T-cell (primary cell): ENCODE data around the gene CACNA1G. TPM values are rescaled to one million over a fixed set of nuclear protein-coding genes. Genes with fewer than 3 reads are reported as not detected.

ENCODE experiments used
- ATAC-seq, 4 experiments: fragments of 200-7000 bp in 3 of 4; fragments of 150-1000 bp in 1 of 4; cut with Tn5 transposase; replicated peaks in 1 of 4; 1 replicate in 3 of 4; 2 replicates in 1 of 4; pipeline ENCODE4 v1.10.0; 2021; ENCODE audit warnings: moderate library complexity in 3 of 4, mild to moderate bottlenecking in 2 of 4, moderate number of reproducible peaks in 1 of 4
- CTCF ChIA-PET, 2 donors: fragments of 300-600 bp; sonication (Branson Sonifier 250); formaldehyde crosslinking; loops; one replicate each; lab custom pipeline; 2022; ENCODE audit warnings: antibody characterized with exemption in 2 of 2; lab: Charles Lee
- POLR2A ChIA-PET, 2 donors: fragments of 300-600 bp; sonication (Branson Sonifier 250); formaldehyde crosslinking; loops; one replicate each; lab custom pipeline; 2022; ENCODE audit warnings: antibody characterized with exemption in 2 of 2; lab: Charles Lee
- DNase-seq, 35 experiments: peaks; one replicate each; pipeline versions ENCODE4 v3.0.0 to v3.0.0-alpha.2; 2013 to 2023
- H3K27ac ChIP-seq: one replicate; pipeline ENCODE4 v1.5.1; 2013; ENCODE audit warnings: low read length
- H3K27me3 ChIP-seq, 2 experiments: replicated peaks in 1 of 2; 1 replicate in 1 of 2; 2 replicates in 1 of 2; pipeline versions ENCODE4 v1.6.1 to v1.7.0; 2013; ENCODE audit warnings: low read length in 1 of 2, mixed read lengths in 1 of 2; ENCODE audit not compliant: control insufficient read depth in 2 of 2, insufficient read depth in 2 of 2; ENCODE audit errors: extremely low read depth in 1 of 2
- H3K36me3 ChIP-seq, 2 donors: 1 replicate in 1 of 2; 2 replicates in 1 of 2; pipeline versions ENCODE4 v1.6.1 to v1.7.0; 2013; ENCODE audit warnings: low read length in 1 of 2; ENCODE audit not compliant: control insufficient read depth in 2 of 2, insufficient read depth in 1 of 2; ENCODE audit errors: extremely low read depth in 1 of 2
- H3K4me1 ChIP-seq, 2 experiments: 1 replicate in 1 of 2; 2 replicates in 1 of 2; pipeline versions ENCODE4 v1.6.1 to v1.7.0; 2013; ENCODE audit warnings: low read length in 2 of 2, mixed read lengths in 1 of 2; ENCODE audit not compliant: insufficient read depth in 2 of 2, control insufficient read depth in 1 of 2; ENCODE audit errors: extremely low read depth in 1 of 2
- H3K4me3 ChIP-seq, 2 donors: 1 replicate in 1 of 2; 2 replicates in 1 of 2; pipeline versions ENCODE4 v1.5.1 to v1.7.0; 2013; ENCODE audit warnings: mild to moderate bottlenecking in 2 of 2, low read length in 1 of 2, moderate library complexity in 1 of 2; ENCODE audit not compliant: control insufficient read depth in 1 of 2; ENCODE audit errors: extremely low read depth in 1 of 2
- H3K9me3 ChIP-seq: 2 replicates; pipeline ENCODE4 v1.7.0; 2013
- H3K27ac Mint-ChIP-seq, 2 donors: one replicate each; pipeline ENCODE4 v1.8.0; 2020 to 2021; ENCODE audit warnings: mild to moderate bottlenecking in 2 of 2, mixed read lengths in 2 of 2
- H3K27me3 Mint-ChIP-seq, 2 donors: one replicate each; pipeline ENCODE4 v1.8.0; 2021 to 2022; ENCODE audit warnings: mixed read lengths in 2 of 2
- H3K36me3 Mint-ChIP-seq: one replicate; pipeline ENCODE4 v1.8.0; 2021; ENCODE audit warnings: mixed read lengths
- H3K4me1 Mint-ChIP-seq, 3 donors: one replicate each; pipeline ENCODE4 v1.8.0; 2020 to 2022; ENCODE audit warnings: mixed read lengths in 3 of 3, mild to moderate bottlenecking in 1 of 3
- H3K4me3 Mint-ChIP-seq, 3 donors: one replicate each; pipeline ENCODE4 v1.8.0; 2020 to 2022; ENCODE audit warnings: mild to moderate bottlenecking in 3 of 3, mixed read lengths in 3 of 3, moderate library complexity in 3 of 3
- H3K9me3 Mint-ChIP-seq, 3 donors: one replicate each; pipeline ENCODE4 v1.8.0; 2020 to 2022; ENCODE audit warnings: mixed read lengths in 3 of 3
- WGBS: methylation state at CpG from one replicate; pipeline ENCODE4 v1.1.5; 2013; ENCODE audit warnings: missing lambda C conversion rate; ENCODE audit not compliant: insufficient coverage; 5-methylcytosine and 5-hydroxymethylcytosine counted together
- total RNA-seq, 35 experiments: library from RNA in 6 of 35; stranded (reverse) in 6 of 35; fragments of 120-200 nt in 1 of 35; gene quantifications; one replicate each; pipeline versions ENCODE4 v1.2.1 to v1.2.4 and lab custom pipeline; 2013 to 2026

Gene CACNA1G
- total RNA-seq, 5 donors from 2014 or later (not counting 1 experiment from before 2014, with no cell fraction given): not detected

DNA sequence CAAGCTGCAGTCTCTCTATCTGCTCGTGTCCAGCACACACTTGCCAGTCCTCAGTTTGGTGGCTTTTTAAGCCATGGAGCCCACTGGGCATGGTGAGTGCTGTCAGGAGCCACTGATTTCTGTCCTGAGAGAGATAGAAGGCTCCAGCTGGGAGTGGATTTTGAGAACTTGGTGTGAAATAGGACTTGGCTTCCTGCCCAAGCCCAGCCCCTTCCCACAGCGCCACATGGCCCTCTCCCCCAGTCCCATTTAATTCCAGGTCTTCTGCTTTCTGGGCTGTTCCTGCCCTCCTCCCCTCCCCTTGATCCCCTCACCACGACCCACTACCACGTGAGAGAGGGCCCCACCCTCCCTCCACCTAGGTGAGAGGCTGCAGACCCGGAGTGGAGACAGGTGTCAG, 59.7 kb downstream of the CACNA1G start:
- no peaks in the 10 kb centered on the region for H3K36me3 Mint-ChIP-seq

DNA sequence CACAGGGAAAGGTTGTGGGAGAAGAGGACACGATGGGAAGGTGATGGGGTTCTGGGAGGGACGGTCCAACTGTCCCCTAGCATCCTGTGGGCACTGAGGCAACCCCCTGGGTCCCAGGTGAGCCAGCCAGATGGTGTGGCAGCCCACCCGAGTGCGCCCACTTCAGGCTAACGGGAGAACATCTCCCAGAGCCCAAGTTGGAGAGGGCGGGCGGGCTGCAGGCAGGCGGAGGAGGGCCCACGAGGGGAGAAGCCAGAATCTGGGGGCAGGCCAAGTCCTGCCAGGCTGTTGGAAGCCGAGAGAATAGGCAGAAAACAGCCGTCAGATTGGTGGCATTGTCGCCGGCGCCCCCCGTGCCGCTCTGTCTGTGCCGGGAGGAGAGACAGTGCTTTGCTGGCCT, 60.3 kb downstream of the CACNA1G start:
- CTCF ChIA-PET: no interaction called here
- no peaks in the 10 kb centered on the region for H3K36me3 ChIP-seq

More for the DNA sequence above, 59.7 kb downstream of the CACNA1G start:
- no peaks in the 10 kb centered on the region for H3K4me1 ChIP-seq
- no peak overlapping the region for H3K4me3 Mint-ChIP-seq
- 73% methylated on average over 2 of the region's 5 CpGs for WGBS
- peaks cover 2 to 42% of the 10 kb centered on the region in 2 experiments for H3K27me3 ChIP-seq
- ChIA-PET CTCF (no interaction called here), POLR2A (no interaction called here)
- peaks cover 12 to 15% of the 10 kb centered on the region in 2 donors for H3K27me3 Mint-ChIP-seq
- H3K27ac ChIP-seq: no peak overlapping the region
- H3K4me1 Mint-ChIP-seq: no peaks in the 10 kb centered on the region
- no peak overlapping the region for H3K27ac Mint-ChIP-seq
- no peaks in the 10 kb centered on the region for H3K9me3 ChIP-seq
- H3K36me3 ChIP-seq: no peaks in the 10 kb centered on the region
- no peak overlapping the region for H3K4me3 ChIP-seq
- H3K9me3 Mint-ChIP-seq: no peaks in the 10 kb centered on the region
- ATAC-seq (no peak), DNase-seq (no peak)

DNA sequence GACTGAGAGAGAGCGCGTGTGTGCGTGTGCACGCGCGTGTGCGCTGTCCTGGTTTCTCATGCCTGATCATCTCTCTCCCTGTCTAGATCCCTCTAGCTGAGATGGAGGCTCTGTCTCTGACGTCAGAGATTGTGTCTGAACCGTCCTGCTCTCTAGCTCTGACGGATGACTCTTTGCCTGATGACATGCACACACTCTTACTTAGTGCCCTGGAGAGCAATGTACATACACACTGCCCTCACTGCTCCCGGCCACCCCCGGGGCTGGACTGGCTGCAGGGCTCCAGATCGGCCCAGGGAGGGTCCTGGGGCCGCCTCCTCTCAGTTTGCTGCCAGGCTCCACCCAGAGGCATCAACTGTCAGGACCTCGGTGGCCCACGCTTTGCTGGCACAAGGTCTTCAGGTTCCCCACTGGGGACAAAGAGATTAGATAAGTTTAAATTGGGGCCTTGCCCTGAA, 61.1 kb downstream of the CACNA1G start:
- no peak overlapping the region for H3K4me3 ChIP-seq
- peaks cover 18 to 28% of the 10 kb centered on the region in 2 donors for H3K27me3 Mint-ChIP-seq
- H3K4me1 Mint-ChIP-seq: no peaks in the 10 kb centered on the region
- 42% methylated on average over 9 of the region's 16 CpGs for WGBS
- H3K36me3 ChIP-seq: no peaks in the 10 kb centered on the region
- ChIA-PET POLR2A (interaction anchor here in 1 of 2 donors (0.6 kb wide), 1 partner anchor 609 kb away, joined by 3 read pairs; no protein-coding TSS in a partner anchor), CTCF (no interaction called here)
- H3K4me1 ChIP-seq: peaks cover 0 to 6% of the 10 kb centered on the region in 2 experiments
- no peaks in the 10 kb centered on the region for H3K36me3 Mint-ChIP-seq
- peaks cover 2 to 55% of the 10 kb centered on the region in 2 experiments for H3K27me3 ChIP-seq
- no peaks in the 10 kb centered on the region for H3K9me3 Mint-ChIP-seq
- H3K9me3 ChIP-seq: no peaks in the 10 kb centered on the region
- no peak overlapping the region for H3K27ac ChIP-seq
- H3K4me3 Mint-ChIP-seq: no peak overlapping the region
- H3K27ac Mint-ChIP-seq: no peak overlapping the region
- DNase-seq (no peak), ATAC-seq (peak in 1 of 4 experiments; percentile 36)

More for the DNA sequence above, 60.3 kb downstream of the CACNA1G start:
- H3K9me3 Mint-ChIP-seq: no peaks in the 10 kb centered on the region
- no peak overlapping the region for H3K4me3 Mint-ChIP-seq
- no peak overlapping the region for H3K4me3 ChIP-seq
- H3K27me3 Mint-ChIP-seq: peaks cover 18 to 21% of the 10 kb centered on the region in 2 donors
- no peaks in the 10 kb centered on the region for H3K36me3 Mint-ChIP-seq
- no peak for ATAC-seq
- H3K27ac Mint-ChIP-seq: no peak overlapping the region
- H3K27ac ChIP-seq: no peak overlapping the region
- DNase-seq: no peak
- H3K27me3 ChIP-seq: peaks cover 2 to 47% of the 10 kb centered on the region in 2 experiments
- POLR2A ChIA-PET: interaction anchor here in 1 of 2 donors (0.6 kb wide), 1 partner anchor 608 kb away, joined by 3 read pairs; no protein-coding TSS in a partner anchor
- H3K4me1 ChIP-seq: no peaks in the 10 kb centered on the region
- no peaks in the 10 kb centered on the region for H3K4me1 Mint-ChIP-seq
- H3K9me3 ChIP-seq: no peaks in the 10 kb centered on the region
- 67% methylated on average over 17 of the region's 17 CpGs for WGBS

DNA sequence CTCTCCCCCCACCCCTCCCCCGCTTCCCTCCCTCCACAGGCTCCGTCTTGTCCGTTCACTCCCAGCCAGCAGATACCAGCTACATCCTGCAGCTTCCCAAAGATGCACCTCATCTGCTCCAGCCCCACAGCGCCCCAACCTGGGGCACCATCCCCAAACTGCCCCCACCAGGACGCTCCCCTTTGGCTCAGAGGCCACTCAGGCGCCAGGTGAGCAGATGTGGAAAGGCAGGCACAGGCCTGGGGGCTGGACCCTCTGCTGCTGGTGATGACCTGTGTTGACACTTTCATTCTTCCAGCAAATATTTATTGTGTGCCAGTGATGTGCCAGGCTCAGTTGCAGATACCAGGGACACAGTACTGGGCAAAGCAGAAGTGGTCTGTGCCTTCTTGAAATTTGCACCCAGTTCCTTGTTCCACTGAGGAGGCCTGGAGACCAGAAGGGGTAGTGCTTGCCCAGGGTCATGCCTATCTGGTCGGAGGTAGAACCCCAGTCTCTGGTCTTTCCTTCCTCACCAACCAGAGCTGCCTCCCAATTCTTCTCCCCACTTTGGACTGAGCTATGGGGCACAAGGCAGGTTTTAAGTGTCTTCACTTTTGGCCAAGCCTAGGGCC, 63.9 kb downstream of the CACNA1G start:
- no peak overlapping the region for H3K4me3 Mint-ChIP-seq
- H3K4me1 ChIP-seq: peaks cover 0 to 6% of the 10 kb centered on the region in 2 experiments
- no peaks in the 10 kb centered on the region for H3K9me3 ChIP-seq
- peaks cover 0 to 3% (median 2%) of the 10 kb centered on the region in 3 donors for H3K4me1 Mint-ChIP-seq
- whole genome bisulfite sequencing: 80% methylated on average over 6 of the region's 7 CpGs
- H3K36me3 Mint-ChIP-seq: no peaks in the 10 kb centered on the region
- H3K27ac ChIP-seq: no peak overlapping the region
- H3K9me3 Mint-ChIP-seq: no peaks in the 10 kb centered on the region
- H3K4me3 ChIP-seq: no peak overlapping the region
- no peak overlapping the region for H3K27ac Mint-ChIP-seq
- peaks cover 2 to 79% of the 10 kb centered on the region in 2 experiments for H3K27me3 ChIP-seq
- DNase-seq (no peak), ATAC-seq (no peak)
- peaks cover 32 to 48% of the 10 kb centered on the region in 2 donors for H3K27me3 Mint-ChIP-seq
- ChIA-PET CTCF (interaction anchor here (0.7 kb wide), 3 partner anchors 69 to 407 kb away, joined by 3 to 5 read pairs (median 3); no protein-coding TSS in a partner anchor), POLR2A (no interaction called here)
- H3K36me3 ChIP-seq: no peaks in the 10 kb centered on the region

DNA sequence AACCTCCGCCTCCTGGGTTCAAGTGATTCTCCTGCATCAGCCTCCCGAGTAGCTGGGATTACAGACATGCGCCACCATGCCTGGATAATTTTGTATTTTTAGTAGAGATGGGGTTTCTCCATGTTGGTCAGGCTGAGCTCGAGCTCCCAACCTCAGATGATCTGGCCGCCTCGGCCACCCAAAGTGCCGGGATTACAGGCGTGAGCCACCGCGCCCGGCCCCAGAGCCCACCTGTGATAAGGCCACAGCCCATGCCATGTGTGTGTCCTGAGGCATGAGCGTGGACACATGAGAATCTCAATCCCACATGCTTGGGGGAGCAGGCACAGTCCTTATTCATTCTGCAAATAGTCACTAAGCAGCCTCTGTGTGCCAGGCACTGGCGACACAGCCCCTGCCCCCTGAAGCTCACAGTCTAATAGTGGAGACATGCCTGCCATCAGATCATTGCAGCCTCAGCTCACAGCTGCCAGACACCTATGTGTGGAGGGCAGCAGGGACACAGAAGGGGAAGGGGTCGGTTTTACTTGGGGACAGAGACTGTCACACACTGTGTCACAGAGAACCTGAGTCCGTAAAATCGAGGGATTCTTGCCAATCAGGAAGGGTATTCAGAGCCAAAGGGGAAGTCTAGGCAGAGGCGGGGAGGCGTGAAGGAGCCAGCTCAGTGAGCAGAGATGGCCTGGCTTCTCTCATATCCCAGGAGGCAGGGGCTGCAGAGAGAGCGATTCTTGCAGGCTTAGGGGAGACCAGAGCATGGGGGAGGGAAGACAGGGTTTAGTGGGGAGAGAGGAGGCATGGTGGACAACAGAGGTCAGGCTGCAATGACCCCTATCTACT, 64.7 kb downstream of the CACNA1G start:
- Mint-ChIP-seq H3K4me3 (no peak overlapping the region), H3K27me3 (peaks cover 37 to 56% of the 10 kb centered on the region in 2 donors), H3K9me3 (no peaks in the 10 kb centered on the region), H3K27ac (no peak overlapping the region), H3K4me1 (peaks cover 0 to 3% (median 2%) of the 10 kb centered on the region in 3 donors), H3K36me3 (no peaks in the 10 kb centered on the region)
- ChIA-PET POLR2A (no interaction called here), CTCF (interaction anchor here (0.6 to 1.2 kb wide), 6 partner anchors 70 to 406 kb away, joined by 3 to 5 read pairs (median 3); partner anchors contain the start of gene SPATA20 (in 1 of the 2))
- H3K4me1 ChIP-seq: peaks cover 0 to 6% of the 10 kb centered on the region in 2 experiments
- ATAC-seq (no peak), DNase-seq (no peak)
- H3K4me3 ChIP-seq: no peak overlapping the region
- no peaks in the 10 kb centered on the region for H3K9me3 ChIP-seq
- H3K27ac ChIP-seq: no peak overlapping the region
- peaks cover 2 to 85% of the 10 kb centered on the region in 2 experiments for H3K27me3 ChIP-seq
- WGBS: 87% methylated on average over 15 of the region's 19 CpGs
- no peaks in the 10 kb centered on the region for H3K36me3 ChIP-seq

DNA sequence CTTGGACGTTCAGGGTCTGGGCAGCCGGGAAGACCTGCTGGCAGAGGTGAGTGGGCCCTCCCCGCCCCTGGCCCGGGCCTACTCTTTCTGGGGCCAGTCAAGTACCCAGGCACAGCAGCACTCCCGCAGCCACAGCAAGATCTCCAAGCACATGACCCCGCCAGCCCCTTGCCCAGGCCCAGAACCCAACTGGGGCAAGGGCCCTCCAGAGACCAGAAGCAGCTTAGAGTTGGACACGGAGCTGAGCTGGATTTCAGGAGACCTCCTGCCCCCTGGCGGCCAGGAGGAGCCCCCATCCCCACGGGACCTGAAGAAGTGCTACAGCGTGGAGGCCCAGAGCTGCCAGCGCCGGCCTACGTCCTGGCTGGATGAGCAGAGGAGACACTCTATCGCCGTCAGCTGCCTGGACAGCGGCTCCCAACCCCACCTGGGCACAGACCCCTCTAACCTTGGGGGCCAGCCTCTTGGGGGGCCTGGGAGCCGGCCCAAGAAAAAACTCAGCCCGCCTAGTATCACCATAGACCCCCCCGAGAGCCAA, 65.6 kb downstream of the CACNA1G start:
- Histone ChIP-seq H3K4me1 (peaks cover 0 to 6% of the 10 kb centered on the region in 2 experiments), H3K27ac (no peak overlapping the region), H3K4me3 (no peak overlapping the region), H3K9me3 (no peaks in the 10 kb centered on the region), H3K36me3 (no peaks in the 10 kb centered on the region), H3K27me3 (peaks cover 2 to 90% of the 10 kb centered on the region in 2 experiments)
- H3K4me1 Mint-ChIP-seq: peaks cover 0 to 3% (median 2%) of the 10 kb centered on the region in 3 donors
- no peak overlapping the region for H3K27ac Mint-ChIP-seq
- POLR2A ChIA-PET: no interaction called here
- WGBS: 39% methylated on average over 17 of the region's 19 CpGs
- H3K4me3 Mint-ChIP-seq: no peak overlapping the region
- ATAC-seq: peak; percentile 60 to 80 (median 68)
- H3K36me3 Mint-ChIP-seq: no peaks in the 10 kb centered on the region
- H3K9me3 Mint-ChIP-seq: no peaks in the 10 kb centered on the region
- H3K27me3 Mint-ChIP-seq: peaks cover 42 to 63% of the 10 kb centered on the region in 2 donors
- CTCF ChIA-PET: interaction anchor here (0.6 to 1.2 kb wide), 4 partner anchors 79 to 229 kb away, joined by 3 to 4 read pairs (median 3); partner anchors contain the start of genes LRRC59 (in 1 of the 2) and SPATA20 (in 1 of the 2)
- peak; percentile 15 to 76 (median 53) for DNase-seq
